ENCODE data around the gene KIF11.

DNA sequence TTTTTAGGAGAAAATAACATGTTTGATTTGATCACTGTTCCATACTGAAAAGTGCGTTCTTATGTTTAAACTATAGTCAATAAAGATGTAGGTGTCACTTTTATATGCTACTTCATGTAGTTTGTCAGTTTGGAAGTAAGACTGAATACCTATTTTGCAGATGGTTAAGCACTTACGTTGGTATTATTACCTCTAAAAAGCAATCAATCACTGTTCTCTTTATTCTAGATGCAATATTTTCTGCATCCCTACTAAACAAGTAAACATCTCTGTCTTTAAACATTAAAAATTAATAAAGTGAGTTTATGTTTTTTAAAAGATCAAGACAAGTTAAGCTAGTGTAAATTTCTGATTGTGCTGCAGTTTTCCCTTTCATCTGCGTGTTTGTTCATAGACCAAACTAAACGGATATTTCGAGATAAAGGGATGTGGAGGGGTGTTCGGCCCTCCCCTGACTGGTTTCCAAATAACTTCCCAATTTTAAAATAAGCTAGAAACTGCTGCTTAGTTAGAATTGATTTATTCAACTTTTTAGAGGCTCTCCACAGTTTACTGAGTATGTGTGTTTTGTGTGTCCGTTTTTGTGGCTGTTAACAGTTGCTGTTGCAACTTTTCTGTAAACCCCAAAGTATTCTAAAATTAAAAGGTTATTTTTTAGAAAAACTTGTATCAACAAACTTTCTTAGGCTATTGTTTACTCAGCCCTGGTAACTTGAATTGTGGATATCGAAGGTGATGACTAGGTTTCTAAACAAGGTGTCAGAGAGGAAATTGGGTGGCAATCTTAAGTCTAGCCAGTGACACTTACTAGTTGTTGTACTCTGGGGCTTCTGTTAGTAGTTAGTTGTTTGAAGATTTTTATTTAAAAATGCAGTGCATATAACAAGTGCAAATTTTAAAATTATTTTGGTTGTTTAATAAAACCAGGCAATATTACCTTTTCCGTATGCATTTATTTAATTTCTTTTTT is 974 bp downstream of the KIF11 start:
- TF ChIP-seq POLR2A (IDR thresholded peaks at IDR 0.05; ENCODE audit: low read length) = no peak
- no peak for TF ChIP-seq GATA1 (IDR thresholded peaks at IDR 0.05; ENCODE audit: low read depth, low read length)

All from erythroblast (primary cell).